DOHH2 (cell line): ENCODE measurements around the gene MARCHF3.

Experiments
- EZH2phosphoT487 ChIP-seq: fragments of 200-600 bp; sonication (generic); IDR thresholded peaks from 2 replicates; pipeline ENCODE4 v1.6.1; 2017; ENCODE audit warnings: borderline replicate concordance, mild to moderate bottlenecking, antibody characterized with exemption, low read length, moderate library complexity, mixed read lengths
- TF ChIP-seq, protein P1 (sequence below): fragments of 200-600 bp; sonication (generic); IDR thresholded peaks from one replicate; pipeline ENCODE4 v1.5.1; 2014; ENCODE audit warnings: antibody characterized with exemption, mild to moderate bottlenecking, low read depth, low read length; ENCODE audit not compliant: poor library complexity, severe bottlenecking

DNA sequence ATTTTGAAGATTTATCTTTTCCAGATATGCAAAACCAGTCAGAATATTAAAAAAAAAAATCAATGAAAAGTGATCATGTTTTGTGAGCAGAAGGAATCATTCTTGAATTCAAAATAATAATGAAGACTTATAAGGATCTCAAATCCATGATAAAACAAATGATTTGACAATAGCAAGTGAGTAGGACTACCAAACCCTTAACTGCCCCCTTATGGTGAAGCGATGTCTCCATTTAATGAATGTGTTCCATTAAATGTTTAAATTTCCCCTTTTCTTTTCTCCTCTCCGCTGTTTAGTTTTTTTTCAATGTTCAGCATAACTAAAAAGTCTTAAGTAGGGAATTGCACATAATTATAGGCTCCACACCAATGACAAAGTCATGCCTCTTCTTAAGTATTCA is 12.2 kb upstream of the MARCHF3 start:
- TF ChIP-seq EZH2phosphoT487: no peak
- TF ChIP-seq, protein P1, sequence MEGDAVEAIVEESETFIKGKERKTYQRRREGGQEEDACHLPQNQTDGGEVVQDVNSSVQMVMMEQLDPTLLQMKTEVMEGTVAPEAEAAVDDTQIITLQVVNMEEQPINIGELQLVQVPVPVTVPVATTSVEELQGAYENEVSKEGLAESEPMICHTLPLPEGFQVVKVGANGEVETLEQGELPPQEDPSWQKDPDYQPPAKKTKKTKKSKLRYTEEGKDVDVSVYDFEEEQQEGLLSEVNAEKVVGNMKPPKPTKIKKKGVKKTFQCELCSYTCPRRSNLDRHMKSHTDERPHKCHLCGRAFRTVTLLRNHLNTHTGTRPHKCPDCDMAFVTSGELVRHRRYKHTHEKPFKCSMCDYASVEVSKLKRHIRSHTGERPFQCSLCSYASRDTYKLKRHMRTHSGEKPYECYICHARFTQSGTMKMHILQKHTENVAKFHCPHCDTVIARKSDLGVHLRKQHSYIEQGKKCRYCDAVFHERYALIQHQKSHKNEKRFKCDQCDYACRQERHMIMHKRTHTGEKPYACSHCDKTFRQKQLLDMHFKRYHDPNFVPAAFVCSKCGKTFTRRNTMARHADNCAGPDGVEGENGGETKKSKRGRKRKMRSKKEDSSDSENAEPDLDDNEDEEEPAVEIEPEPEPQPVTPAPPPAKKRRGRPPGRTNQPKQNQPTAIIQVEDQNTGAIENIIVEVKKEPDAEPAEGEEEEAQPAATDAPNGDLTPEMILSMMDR: peak; percentile 41
